Left renal pelvis (tissue), 4 donors: ENCODE measurements around the gene HPSE2. TPM values are rescaled to one million over a fixed set of nuclear protein-coding genes. Genes with fewer than 3 reads are reported as not detected.

Source experiments
- DNase-seq, 4 donors: peaks; one replicate each; pipeline ENCODE4 v3.0.0-alpha.2; 2013; ENCODE audit warnings: low read depth in 4 of 4, low spot score in 3 of 4
- polyA plus RNA-seq, 4 donors: library from polyadenylated mRNA; unstranded; fragments of 120-200 nt; gene quantifications; one replicate each; pipeline ENCODE4 v1.2.1, GENCODE V29; 2013; ENCODE audit not compliant: insufficient read length in 4 of 4

HPSE2 gene
- polyA plus RNA-seq, 4 donors = 1.3 to 12.6 (median 1.7) TPM

DNA sequence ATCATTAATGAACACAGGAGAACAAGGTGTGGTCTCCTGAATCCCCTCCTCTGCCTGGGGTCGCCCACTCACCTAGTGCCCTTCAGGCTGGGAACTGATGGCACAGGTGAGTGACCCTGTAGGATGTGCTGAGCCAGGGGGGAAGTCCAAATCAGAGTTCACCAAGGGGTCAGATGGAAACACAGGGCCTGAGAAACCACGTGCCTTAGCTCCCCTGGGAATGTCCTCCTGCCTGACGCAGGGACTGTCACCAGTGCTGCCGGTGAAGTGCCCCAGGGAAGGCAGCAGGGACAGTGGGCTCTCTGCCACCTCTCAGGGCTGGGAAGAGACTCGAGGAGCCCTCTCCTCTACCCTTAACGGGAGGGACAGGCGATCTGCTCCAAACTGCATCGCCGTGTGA, 814.9 kb downstream of the HPSE2 start:
- no peak for DNase-seq

DNA sequence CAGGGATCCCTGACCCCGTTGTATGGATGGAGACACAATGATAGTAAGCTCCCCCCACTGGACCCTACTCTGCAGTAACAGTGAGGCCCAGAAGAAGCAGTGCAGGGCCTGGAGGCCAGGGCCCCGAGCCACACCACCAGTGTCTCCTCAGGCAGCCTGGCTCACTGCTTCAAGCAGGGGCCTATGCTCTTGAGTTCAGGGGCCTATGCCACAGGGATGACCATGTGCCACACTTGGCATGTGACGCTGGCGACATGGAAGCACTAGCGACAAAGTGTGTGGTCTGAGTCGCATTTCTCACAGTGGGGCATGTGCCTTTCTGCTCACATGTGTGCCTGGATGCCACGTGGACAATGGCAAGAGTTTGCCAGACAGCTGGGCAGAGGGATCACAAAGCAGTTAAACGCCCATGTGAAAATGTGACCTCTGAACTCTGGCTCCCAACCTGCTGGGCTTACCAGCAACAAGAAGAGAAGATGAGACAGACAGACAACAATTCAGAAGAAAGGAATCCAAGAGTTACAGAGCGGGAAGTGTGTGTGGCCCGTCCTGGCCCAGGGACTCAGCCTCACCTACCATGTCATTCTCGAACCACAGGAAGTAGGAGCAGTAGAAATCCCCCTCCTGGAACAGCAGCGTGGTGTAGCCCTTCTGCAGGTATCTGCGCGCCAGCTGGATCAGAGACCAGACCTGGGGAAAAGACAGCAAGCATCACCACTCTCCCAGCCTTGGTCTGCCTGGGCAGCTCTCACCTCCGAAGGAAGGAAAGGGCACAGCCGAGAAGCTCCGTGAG, 816.0 kb downstream of the HPSE2 start:
- no peak for DNase-seq

DNA sequence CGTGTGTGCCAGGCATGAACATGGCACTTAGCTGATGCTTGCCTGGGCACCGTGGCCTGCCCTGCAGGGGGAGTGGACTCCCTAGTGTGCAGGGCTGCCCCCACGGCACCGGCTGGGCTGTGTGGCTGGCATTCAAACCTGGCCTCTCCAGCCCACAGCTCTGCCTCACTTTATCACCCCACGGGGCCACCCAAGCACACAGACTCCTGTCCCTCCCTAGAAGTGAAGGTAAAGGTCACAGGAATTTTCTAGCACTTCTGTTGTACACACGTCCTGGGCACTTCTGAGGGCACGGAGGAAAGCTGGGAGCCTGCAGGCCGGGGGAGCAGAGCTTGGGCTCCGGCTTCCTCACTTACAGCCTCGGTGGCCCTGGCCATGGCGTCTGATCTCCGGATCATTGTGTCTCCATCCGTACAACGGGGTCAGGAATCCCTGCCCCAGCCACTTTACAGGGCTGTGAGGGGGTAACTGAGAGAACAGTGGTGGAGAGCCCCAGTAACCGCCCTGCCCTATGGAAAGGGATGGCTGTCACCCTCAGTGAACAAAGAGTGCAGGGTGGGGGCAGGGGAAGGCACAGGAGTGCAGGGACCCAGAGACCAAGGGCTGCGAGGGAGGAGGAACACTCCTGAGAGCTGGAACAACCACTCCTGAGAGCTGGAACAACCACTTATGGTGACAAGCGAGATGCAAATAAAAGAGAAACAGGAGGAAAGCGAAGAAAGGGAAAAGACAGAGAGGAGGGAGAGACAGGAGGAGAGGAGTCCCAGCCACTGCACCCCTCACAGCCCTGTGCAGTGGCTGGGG, 816.8 kb downstream of the HPSE2 start:
- no peak for DNase-seq

DNA sequence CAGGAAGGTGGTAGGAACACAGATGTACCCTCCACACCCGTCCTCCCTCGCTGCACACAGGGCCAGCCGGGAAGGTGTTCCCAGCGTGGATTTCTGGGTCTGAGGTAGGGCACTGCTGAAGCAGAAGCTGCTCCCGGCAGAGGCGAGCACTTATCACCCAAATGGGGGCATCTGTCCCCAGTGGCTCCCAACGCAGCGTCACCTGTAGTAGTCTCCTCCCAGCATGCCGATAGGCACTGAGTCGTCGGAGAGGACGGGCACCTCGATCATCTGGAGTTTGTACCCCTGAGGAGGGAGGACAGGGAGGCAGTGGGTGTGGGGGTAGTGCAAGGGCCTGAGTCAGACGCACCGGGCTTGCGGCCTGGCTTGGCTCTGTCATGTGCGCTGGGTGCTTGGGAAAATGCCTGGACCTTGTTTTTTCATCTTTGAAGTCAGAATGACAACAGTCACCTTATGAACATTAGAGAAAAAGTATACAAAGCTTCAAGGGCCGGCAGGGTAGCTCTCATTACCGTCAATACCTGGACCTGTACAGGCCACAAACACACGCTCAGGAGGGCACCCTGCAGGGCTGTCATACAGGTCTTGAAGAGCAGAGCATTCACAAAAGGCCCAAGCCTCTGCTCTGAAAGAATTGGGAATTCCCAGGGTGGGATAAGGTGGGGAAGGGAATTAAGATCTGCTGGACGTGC, 817.5 kb downstream of the HPSE2 start:
- no peak for DNase-seq

DNA sequence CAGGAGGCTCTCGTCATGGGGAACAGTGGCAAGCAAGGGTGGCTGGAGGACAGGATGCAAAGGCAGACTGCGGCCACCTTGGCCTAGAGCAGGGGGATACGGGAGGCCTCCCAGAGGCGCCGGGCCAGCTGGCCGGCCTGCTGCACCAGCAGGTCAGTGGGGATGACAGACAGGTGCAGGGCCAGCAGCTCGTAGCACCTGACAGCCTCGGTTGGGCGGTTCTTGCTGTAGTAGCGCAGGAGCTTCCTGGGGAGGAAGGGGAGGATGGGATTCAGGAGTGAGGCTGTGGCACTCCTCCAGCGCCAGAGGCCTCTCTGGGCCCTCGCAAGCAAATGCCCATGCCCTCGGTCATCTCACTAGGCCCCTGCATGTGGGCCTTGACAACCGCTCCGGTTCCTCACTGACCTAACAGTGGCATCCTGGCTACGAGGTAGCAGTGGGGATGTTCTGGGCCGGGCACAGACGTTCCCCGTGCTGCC, 818.1 kb downstream of the HPSE2 start:
- DNase-seq = no peak

DNA sequence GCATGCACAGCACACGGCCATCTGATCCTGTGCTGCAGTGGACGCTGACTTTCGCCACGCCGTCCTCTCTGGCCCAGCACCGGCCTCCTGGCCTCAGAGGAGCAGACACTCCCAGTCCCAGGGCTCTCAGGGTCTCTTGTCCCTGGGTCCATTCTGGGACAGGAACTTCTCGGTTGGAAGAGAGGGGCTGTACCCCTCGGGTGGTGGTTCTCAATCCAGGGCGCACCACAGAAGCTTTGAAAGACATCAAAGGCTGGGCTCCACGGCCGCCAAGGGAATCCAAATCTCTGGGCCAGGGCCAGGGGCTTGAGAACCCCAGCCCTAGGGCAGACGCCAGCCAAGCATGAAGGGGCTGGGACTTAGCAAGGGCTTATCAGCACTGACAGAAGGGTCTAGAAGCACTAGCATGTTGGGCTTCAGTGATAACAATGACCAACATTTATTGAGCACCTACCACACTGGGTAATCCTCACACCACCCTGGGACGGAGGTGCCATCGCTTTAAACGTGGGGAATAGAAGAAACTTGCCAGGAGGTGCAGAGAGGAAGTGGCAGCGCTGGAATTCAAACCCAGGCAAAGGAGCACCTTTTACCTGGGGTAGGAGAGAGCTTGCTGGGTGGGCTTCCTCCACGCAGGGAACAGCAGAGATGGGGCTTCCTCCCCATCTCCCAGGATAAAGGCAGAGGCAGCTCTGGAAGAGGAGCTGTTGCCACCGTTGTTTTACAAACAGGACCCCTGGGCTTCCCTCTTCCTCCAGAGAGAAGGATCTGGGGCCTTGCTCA, 818.9 kb downstream of the HPSE2 start:
- no peak for DNase-seq

DNA sequence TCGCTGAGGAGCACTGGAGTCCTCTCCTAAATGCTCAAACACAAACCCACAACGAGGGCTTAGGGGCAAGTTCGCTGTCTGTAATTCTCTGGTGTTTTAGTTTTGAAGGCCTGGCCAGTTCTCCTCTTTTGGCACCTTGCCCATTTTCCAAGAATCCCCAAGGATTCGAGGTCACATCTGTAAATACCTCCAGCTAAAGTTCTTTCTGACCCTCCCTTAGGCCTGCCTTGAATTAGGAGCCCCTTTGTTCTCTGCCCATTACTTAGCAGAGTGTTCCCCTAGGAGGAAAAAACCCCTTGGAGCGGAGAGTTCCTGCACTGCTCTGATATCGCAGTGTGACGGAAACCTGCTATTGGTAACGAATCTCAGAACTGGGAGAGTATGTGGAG, 819.9 kb downstream of the HPSE2 start:
- DNase-seq = no peak

DNA sequence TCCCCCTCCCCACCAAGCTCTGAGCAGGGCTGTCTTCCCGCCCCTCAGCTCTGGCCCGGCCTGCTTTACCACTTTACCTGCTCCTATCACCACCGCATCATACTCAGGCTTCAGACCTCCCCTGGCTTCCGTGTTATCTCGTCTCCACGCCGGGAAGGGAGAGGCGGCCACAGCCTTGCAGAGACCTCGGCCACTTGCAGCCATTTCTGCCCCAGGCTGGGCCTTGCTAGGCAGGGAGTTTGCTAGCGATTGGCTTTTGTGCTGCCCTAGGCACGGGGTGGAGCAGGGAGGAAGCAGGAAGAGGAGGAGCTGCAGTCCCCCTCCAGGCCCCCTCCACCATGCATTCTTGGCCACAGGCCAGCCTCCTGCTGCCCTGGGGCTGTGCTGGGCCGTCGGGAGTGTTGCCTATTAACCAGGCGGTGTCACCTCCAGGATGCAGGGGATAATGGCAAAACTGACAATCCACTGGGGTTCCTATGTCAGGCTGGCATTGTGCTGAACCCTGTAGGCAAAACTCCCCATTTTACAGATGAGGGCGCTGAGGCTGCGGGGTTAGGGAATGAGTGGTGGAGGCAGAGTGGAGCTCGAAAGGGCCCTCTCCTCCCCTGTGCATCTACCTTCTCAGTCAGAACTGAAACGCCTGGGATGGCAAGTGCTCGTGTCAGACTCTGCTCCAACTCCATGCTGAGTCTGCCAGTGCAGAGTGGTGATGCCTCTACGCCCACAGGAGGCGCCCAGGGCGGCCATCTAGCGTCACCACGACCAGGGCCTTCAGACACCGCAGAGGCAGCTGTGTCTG, 820.5 kb downstream of the HPSE2 start, which contains the start of gene PYROXD2:
Gene PYROXD2, minus strand, starts transcription at position 251 of the 799 bp plus-strand sequence. Its CDS starts 47 bp downstream, at position 204.
- DNase-seq = peak; percentile 81 to 88 (median 84)

DNA sequence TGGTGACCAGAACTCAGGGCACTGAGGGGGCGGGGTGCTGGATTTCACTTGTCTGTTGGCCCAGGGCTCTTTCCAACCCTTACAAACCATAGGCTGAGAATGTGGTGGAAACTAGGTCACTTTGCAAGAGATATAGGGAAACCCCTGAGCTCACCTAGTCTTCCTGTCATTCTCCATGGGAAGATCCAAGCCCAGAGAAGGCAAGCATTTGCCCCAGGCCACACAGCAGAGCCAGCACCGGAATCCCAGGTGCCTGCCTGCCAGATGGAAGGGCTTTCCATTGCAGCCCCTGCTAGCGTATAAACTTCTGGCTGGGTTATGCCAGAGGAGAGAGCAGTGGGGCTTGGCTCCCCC, 821.1 kb downstream of the HPSE2 start:
- no peak for DNase-seq

DNA sequence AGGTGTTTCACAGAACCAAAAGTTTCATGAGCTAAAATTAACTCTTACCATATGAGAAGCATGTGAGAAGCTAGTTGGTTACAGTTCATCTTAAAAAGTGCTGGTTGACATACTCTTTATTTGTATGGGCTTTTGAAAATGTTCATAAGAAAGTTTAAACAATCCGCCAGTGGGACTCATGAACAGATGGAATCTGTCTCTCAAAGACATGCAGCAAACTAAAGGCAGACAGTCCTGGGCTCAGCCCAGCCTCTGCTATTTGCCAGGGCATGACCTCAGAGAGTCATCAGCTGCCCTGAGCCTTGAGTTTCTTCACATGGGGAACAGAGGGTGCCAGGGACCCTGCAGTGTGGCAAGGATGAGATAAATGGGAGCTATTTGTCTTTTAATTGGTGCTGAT, 823.9 kb downstream of the HPSE2 start:
- no peak for DNase-seq

DNA sequence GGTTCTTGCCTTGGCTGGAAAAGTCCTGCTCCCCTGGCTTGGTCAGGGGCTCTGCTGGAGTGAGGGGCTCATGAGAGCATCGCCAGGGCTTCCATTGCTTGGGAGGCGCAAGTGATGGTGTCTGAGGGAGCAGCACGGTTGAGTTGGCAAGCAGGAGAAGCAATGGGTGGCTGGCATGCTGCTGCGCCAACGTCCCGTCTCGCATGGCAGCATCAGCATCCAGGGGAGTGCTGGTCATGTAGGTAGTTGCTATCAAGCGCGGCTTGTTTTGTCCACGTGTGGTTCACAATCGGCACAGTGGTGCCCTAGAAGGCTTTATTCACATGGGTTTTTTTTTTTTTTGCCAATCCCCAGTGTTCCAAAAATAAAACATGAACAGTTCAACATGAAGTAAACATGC, 824.5 kb downstream of the HPSE2 start:
- DNase-seq = no peak

DNA sequence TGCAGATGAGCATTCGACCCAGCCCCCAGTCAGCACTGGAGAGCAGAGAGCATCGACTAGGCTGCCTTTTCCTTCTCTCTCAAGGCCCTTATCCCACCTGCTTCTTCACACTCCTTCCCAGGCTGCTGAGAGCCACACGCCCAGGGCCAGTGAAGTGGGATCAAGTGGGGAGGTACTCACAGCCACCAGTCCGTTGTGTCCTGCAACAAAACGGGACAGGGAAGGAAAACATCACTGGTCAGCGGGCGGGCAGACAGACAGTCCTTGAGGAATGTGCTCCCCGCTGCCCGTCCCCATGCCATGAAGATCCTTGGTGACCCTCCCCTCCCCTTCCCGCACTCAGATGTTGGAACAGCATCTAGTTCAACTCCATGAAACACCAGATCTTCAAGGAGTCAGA, 824.9 kb downstream of the HPSE2 start:
- DNase-seq = no peak

DNA sequence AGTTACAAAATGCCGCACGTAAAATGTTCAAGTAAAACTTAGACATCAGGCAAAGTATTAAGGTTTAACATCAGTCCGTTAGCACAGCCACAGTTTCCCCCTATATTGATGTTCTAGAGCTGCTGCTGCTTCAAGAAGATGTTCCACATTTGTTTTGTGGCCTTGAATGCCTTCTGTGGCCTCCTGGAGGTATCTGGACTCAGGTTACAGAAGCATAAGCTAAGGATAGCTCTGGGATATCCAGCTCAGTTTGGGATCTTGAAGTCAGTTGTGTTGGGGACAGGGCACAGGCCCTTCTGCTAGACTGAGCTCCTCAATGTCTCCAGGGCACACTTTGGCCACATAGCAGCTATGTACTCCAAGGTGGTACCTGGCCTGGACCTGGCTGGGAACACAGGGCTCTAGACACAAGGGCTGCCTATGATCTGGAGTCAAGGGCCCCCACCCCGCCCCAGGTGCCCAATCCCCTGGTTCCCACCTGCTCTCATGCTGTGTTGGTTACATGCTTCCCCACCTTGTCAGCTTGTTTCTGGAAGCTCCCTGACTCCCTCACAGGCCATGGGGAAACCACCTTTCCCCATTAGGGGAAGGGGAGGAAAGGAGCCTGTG, 825.4 kb downstream of the HPSE2 start:
- no peak for DNase-seq

DNA sequence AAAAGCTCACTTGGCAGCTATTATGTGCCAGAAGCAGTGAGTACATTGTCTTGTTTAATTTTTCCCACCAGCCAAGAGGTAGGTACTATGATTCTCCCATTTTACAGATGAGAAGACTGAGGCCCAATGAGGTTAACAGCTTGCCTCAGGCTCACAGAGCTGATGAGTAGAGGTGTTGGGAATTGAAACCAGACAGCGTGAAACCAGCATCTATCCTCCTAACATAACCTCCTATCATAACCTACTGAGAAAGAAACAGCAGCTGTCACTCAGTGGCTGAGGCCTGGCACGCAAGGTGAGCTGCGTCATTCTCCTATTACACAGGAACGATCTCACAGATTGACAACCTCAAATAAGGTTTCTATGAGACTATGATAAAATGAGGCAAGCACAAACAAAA, 826.9 kb downstream of the HPSE2 start:
- no peak for DNase-seq

DNA sequence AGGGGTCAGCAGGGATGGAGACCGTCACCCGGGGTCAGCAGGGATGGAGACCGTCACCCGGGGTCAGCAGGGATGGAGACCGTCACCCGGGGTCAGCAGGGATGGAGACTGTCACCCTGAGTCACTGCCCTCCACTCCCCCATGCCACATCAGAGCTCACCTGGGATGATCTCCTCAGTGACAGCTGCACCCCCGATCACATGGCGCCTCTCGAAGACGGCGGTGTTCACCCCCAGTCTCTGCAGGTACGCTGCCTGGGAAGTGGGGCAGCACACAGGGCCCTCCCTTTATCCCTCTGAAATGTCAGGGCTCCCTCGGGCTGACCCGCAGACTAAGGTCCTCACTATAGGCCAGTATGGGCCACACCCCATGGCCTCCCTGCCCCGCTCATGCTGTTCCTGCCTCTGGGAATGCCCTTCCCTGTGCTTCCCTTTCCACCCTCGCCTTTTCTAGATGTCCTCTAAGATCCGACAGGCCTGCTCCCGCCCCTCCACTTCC, 827.9 kb downstream of the HPSE2 start:
- DNase-seq = no peak
